ENCODE measurements around the gene GRAMD1A. TPM values are rescaled to one million over a fixed set of nuclear protein-coding genes. Genes with fewer than 3 reads are reported as not detected.

The GRAMD1A gene
- total RNA-seq, 1 experiment from 2014 or later = 62.7 TPM

DNA sequence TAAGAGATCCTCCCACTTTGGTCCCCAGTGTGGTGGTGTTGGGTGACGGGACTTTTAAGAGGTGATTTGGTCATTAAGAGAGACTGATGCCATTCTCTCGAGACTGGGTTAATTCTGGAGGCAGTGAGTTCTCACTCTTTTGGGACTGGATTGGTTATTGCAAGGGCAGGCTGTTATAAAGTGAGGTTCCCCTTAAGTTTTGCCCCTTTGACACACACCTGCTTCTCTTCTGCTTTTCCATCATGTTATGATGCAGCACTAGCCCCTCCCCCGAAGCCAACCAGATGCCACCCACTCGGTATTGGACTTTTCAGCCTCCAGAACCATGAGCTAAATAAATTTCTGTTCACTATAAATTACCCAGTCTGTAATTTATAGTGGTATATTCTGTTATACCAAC is 16.3 kb upstream of the GRAMD1A start:
- ChIA-PET POLR2A (ENCODE audit: unreplicated experiment) (interaction anchor here (0.7 kb wide), 1 partner anchor 18 kb away, joined by 3 read pairs; no protein-coding TSS in a partner anchor), CTCF (no interaction called here)
- intact Hi-C loops (cut with micrococcal nuclease; ENCODE audit: unreplicated experiment) = no loop called here
- no peak for DNase-seq
- no TSS peak for BruUV-seq (replicated peaks)
- Histone ChIP-seq H3K27ac (no peak overlapping the region), H3K4me3 (no peak overlapping the region), H3K27me3 (ENCODE audit: insufficient read depth, low read depth) (peaks cover 25% of the 10 kb centered on the region; the same call in 1 of the 2 replicates), H3K9me2 (ENCODE audit: insufficient read depth) (no peaks in the 10 kb centered on the region), H3F3A (ENCODE audit: insufficient read depth, low read depth) (0 out of 2 replicates have a peak, but pooled peaks cover 8% of the 10 kb centered on the region), H3K36me3 (ENCODE audit: low read depth) (no peaks in the 10 kb centered on the region), H3K4me1 (replicated peaks; ENCODE audit: insufficient read depth) (no peaks in the 10 kb centered on the region), H3K9me3 (ENCODE audit: insufficient read depth, low read depth) (no peaks in the 10 kb centered on the region), H2AFZ (no peak overlapping the region), H3K79me2 (ENCODE audit: low read depth) (no peaks in the 10 kb centered on the region), H3K4me2 (no peak overlapping the region), H4K20me1 (ENCODE audit: insufficient read depth) (no peaks in the 10 kb centered on the region)
- TF ChIP-seq EZH2 (IDR thresholded peaks at IDR 0.05; ENCODE audit: low read depth) = no peak
- TF ChIP-seq, protein P1, sequence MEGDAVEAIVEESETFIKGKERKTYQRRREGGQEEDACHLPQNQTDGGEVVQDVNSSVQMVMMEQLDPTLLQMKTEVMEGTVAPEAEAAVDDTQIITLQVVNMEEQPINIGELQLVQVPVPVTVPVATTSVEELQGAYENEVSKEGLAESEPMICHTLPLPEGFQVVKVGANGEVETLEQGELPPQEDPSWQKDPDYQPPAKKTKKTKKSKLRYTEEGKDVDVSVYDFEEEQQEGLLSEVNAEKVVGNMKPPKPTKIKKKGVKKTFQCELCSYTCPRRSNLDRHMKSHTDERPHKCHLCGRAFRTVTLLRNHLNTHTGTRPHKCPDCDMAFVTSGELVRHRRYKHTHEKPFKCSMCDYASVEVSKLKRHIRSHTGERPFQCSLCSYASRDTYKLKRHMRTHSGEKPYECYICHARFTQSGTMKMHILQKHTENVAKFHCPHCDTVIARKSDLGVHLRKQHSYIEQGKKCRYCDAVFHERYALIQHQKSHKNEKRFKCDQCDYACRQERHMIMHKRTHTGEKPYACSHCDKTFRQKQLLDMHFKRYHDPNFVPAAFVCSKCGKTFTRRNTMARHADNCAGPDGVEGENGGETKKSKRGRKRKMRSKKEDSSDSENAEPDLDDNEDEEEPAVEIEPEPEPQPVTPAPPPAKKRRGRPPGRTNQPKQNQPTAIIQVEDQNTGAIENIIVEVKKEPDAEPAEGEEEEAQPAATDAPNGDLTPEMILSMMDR (conservative IDR thresholded peaks at IDR 0.05) = no peak

DNA sequence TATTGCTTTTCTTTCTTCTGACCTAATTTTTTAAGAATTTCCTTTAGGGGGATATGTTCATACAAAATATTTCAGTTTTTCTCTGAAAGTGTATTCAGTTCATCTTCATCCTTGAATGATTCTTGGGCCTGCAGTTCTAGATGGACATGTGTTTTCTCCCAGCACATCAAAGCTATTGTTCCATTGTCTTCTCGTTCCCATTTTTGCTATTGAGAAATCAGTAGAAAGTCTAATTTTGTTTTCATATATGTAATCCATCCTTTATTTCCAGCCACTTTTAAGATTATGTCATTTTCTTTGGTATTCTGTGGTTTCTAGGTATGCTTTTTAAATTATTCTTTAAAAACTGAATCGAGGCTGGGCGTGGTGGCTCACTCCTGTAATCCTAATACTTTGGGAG is 15.8 kb upstream of the GRAMD1A start:
- H3K79me2 ChIP-seq (ENCODE audit: low read depth) = no peaks in the 10 kb centered on the region
- ChIA-PET CTCF (no interaction called here), POLR2A (ENCODE audit: unreplicated experiment) (interaction anchor here (0.7 kb wide), 1 partner anchor 17 kb away, joined by 3 read pairs; no protein-coding TSS in a partner anchor)
- 0 out of 2 replicates have a peak, but pooled peaks cover 8% of the 10 kb centered on the region for H3F3A ChIP-seq (ENCODE audit: insufficient read depth, low read depth)
- no peaks in the 10 kb centered on the region for H4K20me1 ChIP-seq (ENCODE audit: insufficient read depth)
- no TSS peak for BruUV-seq (replicated peaks)
- no peaks in the 10 kb centered on the region for H3K4me1 ChIP-seq (replicated peaks; ENCODE audit: insufficient read depth)
- DNase-seq = no peak
- no peaks in the 10 kb centered on the region for H3K9me2 ChIP-seq (ENCODE audit: insufficient read depth)
- H3K4me3 ChIP-seq = no peak overlapping the region
- H3K27me3 ChIP-seq (ENCODE audit: insufficient read depth, low read depth) = peaks cover 20% of the 10 kb centered on the region; the same call in 1 of the 2 replicates
- H2AFZ ChIP-seq = no peak overlapping the region
- no peak overlapping the region for H3K4me2 ChIP-seq
- intact Hi-C loops (cut with micrococcal nuclease; ENCODE audit: unreplicated experiment) = no loop called here
- TF ChIP-seq, protein P1 (conservative IDR thresholded peaks at IDR 0.05) = no peak
- no peak for TF ChIP-seq EZH2 (IDR thresholded peaks at IDR 0.05; ENCODE audit: low read depth)
- H3K27ac ChIP-seq = no peak overlapping the region
- H3K36me3 ChIP-seq (ENCODE audit: low read depth) = no peaks in the 10 kb centered on the region
- no peaks in the 10 kb centered on the region for H3K9me3 ChIP-seq (ENCODE audit: insufficient read depth, low read depth)

DNA sequence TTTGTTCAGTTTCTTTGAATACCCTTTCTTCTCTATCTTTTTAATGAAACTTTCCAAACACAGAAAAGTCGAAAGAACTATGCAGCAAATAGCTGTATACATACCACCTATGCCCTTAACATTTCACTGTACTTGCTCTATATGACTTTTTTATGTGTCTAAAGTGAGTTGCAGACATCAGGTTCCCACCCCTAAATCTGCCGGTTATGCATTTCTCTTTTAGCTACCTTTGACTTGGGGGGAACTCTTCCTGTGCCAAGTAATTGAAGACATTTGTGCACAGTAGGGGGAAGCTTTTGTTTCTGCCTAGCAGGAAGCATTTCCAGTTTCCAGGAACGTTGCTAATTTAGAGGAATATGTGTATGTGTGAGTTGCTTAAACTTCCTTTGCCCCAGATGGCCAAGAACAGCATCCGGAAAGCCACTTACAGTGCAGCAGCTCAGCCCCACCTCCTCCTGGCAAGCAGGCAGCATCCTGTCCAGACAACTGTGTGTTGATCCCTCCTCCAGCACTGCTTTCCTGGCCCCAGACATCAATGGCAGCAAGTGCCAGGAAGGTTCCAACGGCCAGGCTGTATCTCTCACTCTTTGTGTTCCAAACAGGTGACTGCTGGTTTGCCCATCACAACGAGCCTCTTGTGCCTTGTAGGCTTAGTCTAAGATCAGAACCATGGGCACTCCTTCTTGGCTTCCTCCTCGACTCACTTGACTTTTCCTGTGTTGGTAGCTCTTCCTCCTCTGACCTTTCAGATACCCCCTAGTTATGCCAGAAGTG is 14.7 kb upstream of the GRAMD1A start:
- no TSS peak for BruUV-seq (replicated peaks)
- intact Hi-C loops (cut with micrococcal nuclease; ENCODE audit: unreplicated experiment) = no loop called here
- Histone ChIP-seq H3K9me2 (ENCODE audit: insufficient read depth) (no peaks in the 10 kb centered on the region), H3K9me3 (ENCODE audit: insufficient read depth, low read depth) (no peaks in the 10 kb centered on the region), H3K4me2 (no peak overlapping the region), H3K27me3 (ENCODE audit: insufficient read depth, low read depth) (peaks cover 10% of the 10 kb centered on the region; the same call in 1 of the 2 replicates), H3K4me3 (no peak overlapping the region), H3K4me1 (replicated peaks; ENCODE audit: insufficient read depth) (no peaks in the 10 kb centered on the region), H3K27ac (no peak overlapping the region), H3F3A (ENCODE audit: insufficient read depth, low read depth) (0 out of 2 replicates have a peak, but pooled peaks cover 4% of the 10 kb centered on the region), H2AFZ (no peak overlapping the region), H3K79me2 (ENCODE audit: low read depth) (no peaks in the 10 kb centered on the region), H3K36me3 (ENCODE audit: low read depth) (no peaks in the 10 kb centered on the region), H4K20me1 (ENCODE audit: insufficient read depth) (no peaks in the 10 kb centered on the region)
- POLR2A ChIA-PET (ENCODE audit: unreplicated experiment) = interaction anchor here (0.7 kb wide), 1 partner anchor 21 kb away, joined by 5 read pairs; no protein-coding TSS in a partner anchor
- DNase-seq = no peak
- TF ChIP-seq, protein P1 (conservative IDR thresholded peaks at IDR 0.05) = no peak
- no peak for TF ChIP-seq EZH2 (IDR thresholded peaks at IDR 0.05; ENCODE audit: low read depth)
- CTCF ChIA-PET = no interaction called here

Data from PC-9 (cell line).